Esophagus squamous epithelium (tissue), 4 donors: ENCODE measurements around the gene SLC1A7.

Experiments used
- CTCF ChIP-seq, 6 experiments: fragments of 450-650 bp in 4 of 6; fragments of 200-600 bp in 2 of 6; sonication (generic) in 2 of 6; IDR thresholded peaks; one replicate each; pipeline ENCODE4 v1.5.1; 2016 to 2019; ENCODE audit warnings: antibody characterized with exemption in 6 of 6, mild to moderate bottlenecking in 4 of 6, moderate library complexity in 4 of 6
- POLR2A ChIP-seq, 4 donors: fragments of 450-650 bp; IDR thresholded peaks; one replicate each; pipeline ENCODE4 v1.6.1; 2017; ENCODE audit warnings: antibody characterized with exemption in 4 of 4, mild to moderate bottlenecking in 4 of 4, moderate library complexity in 3 of 4

DNA sequence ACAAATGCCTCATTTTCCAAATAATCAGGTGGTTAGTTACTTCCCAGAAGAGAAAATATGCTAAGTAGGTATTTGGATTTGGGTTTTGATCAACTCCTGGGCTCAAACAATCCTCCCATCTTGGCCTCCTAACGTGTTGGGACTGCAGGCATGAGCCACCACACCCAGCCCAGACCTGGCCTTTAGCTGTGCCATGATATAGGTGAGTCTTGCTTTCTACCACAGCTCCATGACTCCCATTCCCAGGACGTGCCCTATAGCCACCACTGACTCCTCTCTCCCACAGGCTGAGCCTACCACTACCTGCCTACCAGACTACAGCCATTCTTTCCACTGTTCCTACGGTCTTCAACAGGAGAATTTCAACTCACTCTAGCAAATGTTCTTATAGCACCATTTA, 1.8 kb upstream of the SLC1A7 start:
- TF ChIP-seq CTCF (IDR thresholded peaks at IDR 0.05) (no peak), POLR2A (IDR thresholded peaks at IDR 0.05) (no peak)
